Lower lobe of right lung (tissue), 2 donors: Measurements from ENCODE around the gene GDE1. TPM values are rescaled to one million over a fixed set of nuclear protein-coding genes. Genes with fewer than 3 reads are reported as not detected.

Experiments
- ATAC-seq, 2 donors: fragments of 200-7000 bp; cut with Tn5 transposase; one replicate each; pipeline ENCODE4 v1.9.1; 2020 to 2022; ENCODE audit warnings: mild to moderate bottlenecking in 2 of 2, moderate library complexity in 2 of 2
- DNase-seq: peaks from one replicate; pipeline ENCODE4 v3.0.0-alpha.2; 2020
- H3K27ac ChIP-seq: fragments of 200-600 bp; one replicate; pipeline ENCODE4 v1.8.0; 2022
- H3K27me3 ChIP-seq: fragments of 200-600 bp; one replicate; pipeline ENCODE4 v1.8.0; 2022; ENCODE audit warnings: low read depth
- H3K36me3 ChIP-seq: fragments of 200-600 bp; one replicate; pipeline ENCODE4 v1.8.0; 2022; ENCODE audit warnings: mild to moderate bottlenecking
- H3K4me1 ChIP-seq: fragments of 200-600 bp; one replicate; pipeline ENCODE4 v1.8.0; 2022
- H3K4me3 ChIP-seq: fragments of 200-600 bp; one replicate; pipeline ENCODE4 v1.8.0; 2022; ENCODE audit warnings: mild to moderate bottlenecking
- H3K9me3 ChIP-seq: fragments of 200-600 bp; one replicate; pipeline ENCODE4 v1.8.0; 2022
- intact Hi-C: fragments of 100-400 bp; cut with DNase I; formaldehyde crosslinking; loops from one replicate; pipeline ENCODE4 v1.11.0; 2022
- total RNA-seq: library from RNA; stranded (reverse); fragmentation: NEBNext Ultra II Directional; extraction: Animal tissue kit (Norgen Biotek cat#: 25700); gene quantifications from one replicate; pipeline ENCODE4 v1.2.1, GENCODE V29; 2021
- TF ChIP-seq, protein P1 (sequence below): fragments of 200-600 bp; IDR thresholded peaks from one replicate; pipeline ENCODE4 v1.8.0; 2022; ENCODE audit warnings: antibody characterized with exemption, mild to moderate bottlenecking
- donor health status: DM: no; HTN: yes; CAD: no; lungs with severe emphysema.

GDE1 gene
- total RNA-seq, 1 donor from 2014 or later, result 81.5 TPM

DNA sequence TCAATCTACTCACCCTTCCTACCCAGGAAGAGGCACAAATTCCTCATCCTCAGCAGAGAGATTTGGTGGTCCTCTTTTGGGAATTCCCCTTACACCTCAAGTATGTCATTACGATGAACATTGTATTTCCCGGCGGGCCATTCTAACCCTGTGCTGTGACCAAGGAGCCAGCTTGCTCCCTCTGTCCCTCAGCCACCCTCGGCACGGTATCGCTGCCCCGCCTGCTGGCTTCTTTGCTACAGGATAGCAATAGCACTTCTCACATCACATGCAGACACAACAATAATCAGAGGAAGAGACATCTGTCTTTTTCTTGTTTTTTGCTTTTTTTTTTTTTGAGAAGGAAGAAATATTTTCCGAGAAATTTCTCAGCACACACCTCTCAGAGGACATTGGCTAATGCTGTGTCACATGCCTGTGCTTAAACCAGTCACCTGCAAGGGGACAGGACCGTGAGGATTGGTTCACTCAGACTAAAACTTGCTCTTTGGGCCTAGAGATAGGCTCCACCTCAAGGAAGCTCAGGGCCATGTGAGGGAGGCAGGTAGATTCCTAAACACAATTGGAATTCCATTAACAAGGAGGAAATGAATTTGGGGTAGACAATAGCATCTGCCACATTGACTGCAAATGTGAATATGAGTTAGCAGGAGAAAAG lies 63.0 kb downstream of the GDE1 start:
- Histone ChIP-seq H3K4me3 (no peak overlapping the region), H3K36me3 (peaks cover 19% of the 10 kb centered on the region), H3K27ac (no peak overlapping the region), H3K27me3 (no peaks in the 10 kb centered on the region), H3K9me3 (no peaks in the 10 kb centered on the region), H3K4me1 (no peaks in the 10 kb centered on the region)
- TF ChIP-seq, protein P1, sequence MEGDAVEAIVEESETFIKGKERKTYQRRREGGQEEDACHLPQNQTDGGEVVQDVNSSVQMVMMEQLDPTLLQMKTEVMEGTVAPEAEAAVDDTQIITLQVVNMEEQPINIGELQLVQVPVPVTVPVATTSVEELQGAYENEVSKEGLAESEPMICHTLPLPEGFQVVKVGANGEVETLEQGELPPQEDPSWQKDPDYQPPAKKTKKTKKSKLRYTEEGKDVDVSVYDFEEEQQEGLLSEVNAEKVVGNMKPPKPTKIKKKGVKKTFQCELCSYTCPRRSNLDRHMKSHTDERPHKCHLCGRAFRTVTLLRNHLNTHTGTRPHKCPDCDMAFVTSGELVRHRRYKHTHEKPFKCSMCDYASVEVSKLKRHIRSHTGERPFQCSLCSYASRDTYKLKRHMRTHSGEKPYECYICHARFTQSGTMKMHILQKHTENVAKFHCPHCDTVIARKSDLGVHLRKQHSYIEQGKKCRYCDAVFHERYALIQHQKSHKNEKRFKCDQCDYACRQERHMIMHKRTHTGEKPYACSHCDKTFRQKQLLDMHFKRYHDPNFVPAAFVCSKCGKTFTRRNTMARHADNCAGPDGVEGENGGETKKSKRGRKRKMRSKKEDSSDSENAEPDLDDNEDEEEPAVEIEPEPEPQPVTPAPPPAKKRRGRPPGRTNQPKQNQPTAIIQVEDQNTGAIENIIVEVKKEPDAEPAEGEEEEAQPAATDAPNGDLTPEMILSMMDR, result no peak
- intact Hi-C loops, result no loop called here
- DNase-seq (no peak), ATAC-seq (no peak)

Other genes with a start within 250 kb of the GDE1 start
- not detected for gene CLEC19A, start 236.4 kb downstream of the GDE1 start, total RNA-seq
- gene TMC5, start 104.2 kb downstream of the GDE1 start, total RNA-seq, result 62.1 TPM
- 23.9 TPM for gene CCP110, start 1.8 kb upstream of the GDE1 start, total RNA-seq
- gene VPS35L, start 33.6 kb upstream of the GDE1 start, total RNA-seq, result 45.9 TPM
- 10.9 TPM for gene KNOP1, start 196.1 kb upstream of the GDE1 start, total RNA-seq
- gene IQCK, start 196.2 kb upstream of the GDE1 start, total RNA-seq, result 14.1 TPM